Measurements from ENCODE around the gene KIF1B. TPM values are rescaled to one million over a fixed set of nuclear protein-coding genes. Genes with fewer than 3 reads are reported as not detected.

The KIF1B gene
- total RNA-seq, 1 experiment from 2014 or later = 70.1 TPM

GRCh38 chr1:10236405-10237156 is 26.2 kb downstream of the KIF1B start (continued):
- TF ChIP-seq MLX (CRISPR knock-in tag; IDR thresholded peaks at IDR 0.05) = no peak
- TF ChIP-seq JUN (CRISPR knock-in tag; IDR thresholded peaks at IDR 0.05) = no peak
- no peak for TF ChIP-seq FOXP4 (CRISPR knock-in tag; IDR thresholded peaks at IDR 0.05)
- TF ChIP-seq ZNF416 (CRISPR knock-in tag; IDR thresholded peaks at IDR 0.05) = no peak
- no peak for TF ChIP-seq TEAD1 (CRISPR knock-in tag; IDR thresholded peaks at IDR 0.05)
- no peak for TF ChIP-seq HMGXB4 (CRISPR knock-in tag; IDR thresholded peaks at IDR 0.05)
- no peak for TF ChIP-seq NFYB (CRISPR knock-in tag; conservative IDR thresholded peaks at IDR 0.05; ENCODE audit: low read depth)
- TF ChIP-seq USF2 (CRISPR knock-in tag; IDR thresholded peaks at IDR 0.05) = no peak
- TF ChIP-seq ZNF138 (CRISPR knock-in tag; conservative IDR thresholded peaks at IDR 0.05) = no peak
- TF ChIP-seq NFATC4 (CRISPR knock-in tag; IDR thresholded peaks at IDR 0.05) = no peak
- no peak for TF ChIP-seq USF1 (CRISPR knock-in tag; IDR thresholded peaks at IDR 0.05)

- ATAC-seq (no peak), DNase-seq (ENCODE audit: low spot score) (no peak)
- Mint-ChIP-seq H3K27ac (no peak overlapping the region), H3K9me3 (no peaks in the 10 kb centered on the region), H3K4me1 (no peaks in the 10 kb centered on the region), H3K27me3 (ENCODE audit: low read depth) (no peaks in the 10 kb centered on the region), H3K36me3 (peaks cover 9% of the 10 kb centered on the region), H3K4me3 (no peak overlapping the region)
- POLR2A ChIA-PET = no interaction called here
- CTCF ChIA-PET = no interaction called here
- no peak for TF ChIP-seq ATF1 (CRISPR knock-in tag; IDR thresholded peaks at IDR 0.05)
- no peak for TF ChIP-seq ZNF512 (CRISPR knock-in tag; IDR thresholded peaks at IDR 0.05; ENCODE audit: borderline replicate concordance)
- TF ChIP-seq NR1H2 (CRISPR knock-in tag; IDR thresholded peaks at IDR 0.05) = no peak
- TF ChIP-seq ZNF219 (CRISPR knock-in tag; IDR thresholded peaks at IDR 0.05; ENCODE audit: borderline replicate concordance) = no peak
- no peak for TF ChIP-seq GTF2I (CRISPR knock-in tag; conservative IDR thresholded peaks at IDR 0.05)
- TF ChIP-seq ZNF263 (CRISPR knock-in tag; IDR thresholded peaks at IDR 0.05; ENCODE audit: low read depth) = no peak
Measured at GRCh38 chr1:10237157-10237539, 26.8 kb downstream of the KIF1B start.
